ENCODE results near the gene TREH.

DNA sequence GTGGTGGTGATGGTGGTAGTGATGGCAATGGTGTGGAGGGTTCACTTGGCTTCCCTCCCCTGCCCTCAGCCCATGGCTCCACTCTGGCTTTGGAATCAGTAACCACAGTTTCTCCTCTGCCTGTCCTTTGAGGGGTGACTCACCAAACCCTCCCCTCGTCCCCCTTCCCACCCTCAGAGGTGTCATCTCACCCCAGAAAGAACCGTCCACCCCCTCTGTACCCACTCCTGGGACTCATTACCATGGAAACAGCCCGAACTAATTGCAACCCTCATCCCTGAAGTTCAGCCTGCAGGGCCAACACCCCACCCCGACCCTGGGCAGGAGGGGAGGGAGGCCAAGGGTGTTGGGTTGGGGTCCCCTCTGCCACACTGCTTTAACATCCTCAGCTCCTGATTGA, 45.5 kb downstream of the TREH start:
- TF ChIP-seq POLR2A (IDR thresholded peaks at IDR 0.05) (no peak), POLR2AphosphoS5 (IDR thresholded peaks at IDR 0.05) (no peak)
- TF ChIP-seq, protein P1, sequence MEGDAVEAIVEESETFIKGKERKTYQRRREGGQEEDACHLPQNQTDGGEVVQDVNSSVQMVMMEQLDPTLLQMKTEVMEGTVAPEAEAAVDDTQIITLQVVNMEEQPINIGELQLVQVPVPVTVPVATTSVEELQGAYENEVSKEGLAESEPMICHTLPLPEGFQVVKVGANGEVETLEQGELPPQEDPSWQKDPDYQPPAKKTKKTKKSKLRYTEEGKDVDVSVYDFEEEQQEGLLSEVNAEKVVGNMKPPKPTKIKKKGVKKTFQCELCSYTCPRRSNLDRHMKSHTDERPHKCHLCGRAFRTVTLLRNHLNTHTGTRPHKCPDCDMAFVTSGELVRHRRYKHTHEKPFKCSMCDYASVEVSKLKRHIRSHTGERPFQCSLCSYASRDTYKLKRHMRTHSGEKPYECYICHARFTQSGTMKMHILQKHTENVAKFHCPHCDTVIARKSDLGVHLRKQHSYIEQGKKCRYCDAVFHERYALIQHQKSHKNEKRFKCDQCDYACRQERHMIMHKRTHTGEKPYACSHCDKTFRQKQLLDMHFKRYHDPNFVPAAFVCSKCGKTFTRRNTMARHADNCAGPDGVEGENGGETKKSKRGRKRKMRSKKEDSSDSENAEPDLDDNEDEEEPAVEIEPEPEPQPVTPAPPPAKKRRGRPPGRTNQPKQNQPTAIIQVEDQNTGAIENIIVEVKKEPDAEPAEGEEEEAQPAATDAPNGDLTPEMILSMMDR (IDR thresholded peaks at IDR 0.05): no peak

All from prostate gland (tissue), 2 donors.